ENCODE results near the gene SPAG16. TPM values are rescaled to one million over a fixed set of nuclear protein-coding genes. Genes with fewer than 3 reads are reported as not detected.

SPAG16 gene
- total RNA-seq, 1 donor from 2014 or later, result 18.1 TPM

- H3K4me3 Mint-ChIP-seq (ENCODE audit: unreplicated experiment), result no peak overlapping the region
- no peak for TF ChIP-seq CTCF (IDR thresholded peaks at IDR 0.05; ENCODE audit: partially characterized antibody, unreplicated experiment)
- no peaks in the 10 kb centered on the region for H3K4me1 Mint-ChIP-seq (ENCODE audit: low read depth, unreplicated experiment)
- no peak for DNase-seq
- H3K36me3 Mint-ChIP-seq (ENCODE audit: unreplicated experiment), result peaks cover 19% of the 10 kb centered on the region
- H3K27me3 Mint-ChIP-seq (ENCODE audit: unreplicated experiment), result peaks cover 5% of the 10 kb centered on the region
- no peak overlapping the region for H3K27ac Mint-ChIP-seq (ENCODE audit: unreplicated experiment)
- H3K9me3 Mint-ChIP-seq (ENCODE audit: unreplicated experiment), result peaks cover 2% of the 10 kb centered on the region
These were observed 1010.2 kb downstream of the SPAG16 start for GRCh38 chr2:214294426-214294825.

GRCh38 chr2:214297423-214297822, 1013.2 kb downstream of the SPAG16 start:
- peaks cover 9% of the 10 kb centered on the region for H3K36me3 Mint-ChIP-seq (ENCODE audit: unreplicated experiment)
- peaks cover 2% of the 10 kb centered on the region for H3K27me3 Mint-ChIP-seq (ENCODE audit: unreplicated experiment)
- no peak overlapping the region for H3K4me3 Mint-ChIP-seq (ENCODE audit: unreplicated experiment)
- DNase-seq, result no peak
- no peaks in the 10 kb centered on the region for H3K9me3 Mint-ChIP-seq (ENCODE audit: unreplicated experiment)
- no peak for TF ChIP-seq CTCF (IDR thresholded peaks at IDR 0.05; ENCODE audit: partially characterized antibody, unreplicated experiment)
- H3K27ac Mint-ChIP-seq (ENCODE audit: unreplicated experiment), result no peak overlapping the region
- H3K4me1 Mint-ChIP-seq (ENCODE audit: low read depth, unreplicated experiment), result no peaks in the 10 kb centered on the region

- no peak for TF ChIP-seq CTCF (IDR thresholded peaks at IDR 0.05; ENCODE audit: partially characterized antibody, unreplicated experiment)
- no peak for DNase-seq
- no peaks in the 10 kb centered on the region for H3K4me1 Mint-ChIP-seq (ENCODE audit: low read depth, unreplicated experiment)
- H3K9me3 Mint-ChIP-seq (ENCODE audit: unreplicated experiment), result peaks cover 2% of the 10 kb centered on the region
- H3K4me3 Mint-ChIP-seq (ENCODE audit: unreplicated experiment), result no peak overlapping the region
- no peaks in the 10 kb centered on the region for H3K36me3 Mint-ChIP-seq (ENCODE audit: unreplicated experiment)
- H3K27me3 Mint-ChIP-seq (ENCODE audit: unreplicated experiment), result no peaks in the 10 kb centered on the region
- no peak overlapping the region for H3K27ac Mint-ChIP-seq (ENCODE audit: unreplicated experiment)
These were observed 1026.1 kb downstream of the SPAG16 start for GRCh38 chr2:214310319-214310718.

- H3K4me3 Mint-ChIP-seq (ENCODE audit: unreplicated experiment), result no peak overlapping the region
- H3K4me1 Mint-ChIP-seq (ENCODE audit: low read depth, unreplicated experiment), result no peaks in the 10 kb centered on the region
- peaks cover 2% of the 10 kb centered on the region for H3K9me3 Mint-ChIP-seq (ENCODE audit: unreplicated experiment)
- H3K36me3 Mint-ChIP-seq (ENCODE audit: unreplicated experiment), result no peaks in the 10 kb centered on the region
- peak; percentile 39 for TF ChIP-seq CTCF (IDR thresholded peaks at IDR 0.05; ENCODE audit: partially characterized antibody, unreplicated experiment)
- H3K27me3 Mint-ChIP-seq (ENCODE audit: unreplicated experiment), result no peaks in the 10 kb centered on the region
- DNase-seq, result no peak
- H3K27ac Mint-ChIP-seq (ENCODE audit: unreplicated experiment), result no peak overlapping the region
These were observed 1026.8 kb downstream of the SPAG16 start for GRCh38 chr2:214311031-214311533.

GRCh38 chr2:214311931-214312749, 1027.9 kb downstream of the SPAG16 start:
- DNase-seq, result no peak
- Mint-ChIP-seq H3K4me3 (ENCODE audit: unreplicated experiment) (no peak overlapping the region), H3K27me3 (ENCODE audit: unreplicated experiment) (no peaks in the 10 kb centered on the region), H3K27ac (ENCODE audit: unreplicated experiment) (no peak overlapping the region), H3K4me1 (ENCODE audit: low read depth, unreplicated experiment) (no peaks in the 10 kb centered on the region), H3K9me3 (ENCODE audit: unreplicated experiment) (no peaks in the 10 kb centered on the region), H3K36me3 (ENCODE audit: unreplicated experiment) (no peaks in the 10 kb centered on the region)
- TF ChIP-seq CTCF (IDR thresholded peaks at IDR 0.05; ENCODE audit: partially characterized antibody, unreplicated experiment), result no peak
